HTR-8/SVneo (cell line): ENCODE data around the gene GRIK1.
A peak's percentile ranks its signal among the peaks of the same experiment; 100 is the strongest.

ENCODE experiments used
- DNase-seq: peaks from one replicate; pipeline ENCODE4 v3.0.0; 2011; ENCODE audit warnings: low spot score, mixed read lengths; ENCODE audit not compliant: insufficient read length
- FAIRE-seq: peaks from 2 replicates; lab custom pipeline; 2011; peaks lifted over from hg19 to GRCh38; lab: Jason Lieb, UNC

The GRIK1 gene

GRCh38 chr21:29920938-29921337 lies 18.9 kb downstream of the GRIK1 start:
- FAIRE-seq = no peak
- DNase-seq = no peak

GRCh38 chr21:29914326-29914725 lies 25.5 kb downstream of the GRIK1 start:
- DNase-seq (no peak), FAIRE-seq (no peak)

GRCh38 chr21:29909571-29909970 lies 30.2 kb downstream of the GRIK1 start:
- DNase-seq (no peak), FAIRE-seq (no peak)

GRCh38 chr21:29904359-29905282 lies 35.2 kb downstream of the GRIK1 start:
- no peak for DNase-seq
- FAIRE-seq = no peak

GRCh38 chr21:29896884-29897283 lies 42.9 kb downstream of the GRIK1 start:
- DNase-seq = no peak
- FAIRE-seq = no peak

GRCh38 chr21:29893687-29894086 lies 46.1 kb downstream of the GRIK1 start:
- FAIRE-seq (no peak), DNase-seq (no peak)

GRCh38 chr21:29892379-29892778 lies 47.4 kb downstream of the GRIK1 start:
- FAIRE-seq (no peak), DNase-seq (no peak)

- FAIRE-seq (no peak), DNase-seq (no peak)
Observed at GRCh38 chr21:29888437-29888836, 51.4 kb downstream of the GRIK1 start.

- no peak for FAIRE-seq
- DNase-seq = no peak
Observed at GRCh38 chr21:29887313-29888009, 52.3 kb downstream of the GRIK1 start.

- DNase-seq = no peak
- FAIRE-seq = no peak
Observed at GRCh38 chr21:29885491-29885890, 54.3 kb downstream of the GRIK1 start.

- no peak for FAIRE-seq
- no peak for DNase-seq
Observed at GRCh38 chr21:29875873-29876272, 63.9 kb downstream of the GRIK1 start.

- DNase-seq (no peak), FAIRE-seq (no peak)
Observed at GRCh38 chr21:29875036-29875716, 64.6 kb downstream of the GRIK1 start.

GRCh38 chr21:29873908-29874307 lies 65.9 kb downstream of the GRIK1 start:
- DNase-seq = no peak
- no peak for FAIRE-seq

- FAIRE-seq (no peak), DNase-seq (no peak)
Observed at GRCh38 chr21:29870814-29871213, 69.0 kb downstream of the GRIK1 start.

GRCh38 chr21:29867796-29868195 lies 72.0 kb downstream of the GRIK1 start:
- FAIRE-seq (no peak), DNase-seq (no peak)

GRCh38 chr21:29860346-29860745 lies 79.5 kb downstream of the GRIK1 start:
- no peak for FAIRE-seq
- DNase-seq = no peak

GRCh38 chr21:29857150-29857549 lies 82.6 kb downstream of the GRIK1 start:
- no peak for FAIRE-seq

GRCh38 chr21:29854795-29855194 lies 85.0 kb downstream of the GRIK1 start:
- DNase-seq (no peak), FAIRE-seq (no peak)

More at GRCh38 chr21:29857150-29857549, 82.6 kb downstream of the GRIK1 start:
- DNase-seq = no peak

GRCh38 chr21:29851611-29852010 lies 88.2 kb downstream of the GRIK1 start:
- FAIRE-seq (no peak), DNase-seq (no peak)

GRCh38 chr21:29849735-29850176 lies 90.0 kb downstream of the GRIK1 start:
- no peak for FAIRE-seq
- peak; percentile 35 for DNase-seq

GRCh38 chr21:29843804-29844203 lies 96.0 kb downstream of the GRIK1 start:
- DNase-seq (no peak), FAIRE-seq (no peak)
